Stimulated activated CD8-positive, alpha-beta memory T cell treated with anti-CD3 and anti-CD28 coated beads, Interleukin-15, amount 100 ng/mL, for 4 hours (primary cell): ENCODE data around the gene BLMH.

Experiments used
- DNase-seq, 2 donors: peaks; one replicate each; pipeline ENCODE4 v3.0.0-alpha.2; 2020; ENCODE audit warnings: low read depth in 2 of 2

The BLMH gene

DNA sequence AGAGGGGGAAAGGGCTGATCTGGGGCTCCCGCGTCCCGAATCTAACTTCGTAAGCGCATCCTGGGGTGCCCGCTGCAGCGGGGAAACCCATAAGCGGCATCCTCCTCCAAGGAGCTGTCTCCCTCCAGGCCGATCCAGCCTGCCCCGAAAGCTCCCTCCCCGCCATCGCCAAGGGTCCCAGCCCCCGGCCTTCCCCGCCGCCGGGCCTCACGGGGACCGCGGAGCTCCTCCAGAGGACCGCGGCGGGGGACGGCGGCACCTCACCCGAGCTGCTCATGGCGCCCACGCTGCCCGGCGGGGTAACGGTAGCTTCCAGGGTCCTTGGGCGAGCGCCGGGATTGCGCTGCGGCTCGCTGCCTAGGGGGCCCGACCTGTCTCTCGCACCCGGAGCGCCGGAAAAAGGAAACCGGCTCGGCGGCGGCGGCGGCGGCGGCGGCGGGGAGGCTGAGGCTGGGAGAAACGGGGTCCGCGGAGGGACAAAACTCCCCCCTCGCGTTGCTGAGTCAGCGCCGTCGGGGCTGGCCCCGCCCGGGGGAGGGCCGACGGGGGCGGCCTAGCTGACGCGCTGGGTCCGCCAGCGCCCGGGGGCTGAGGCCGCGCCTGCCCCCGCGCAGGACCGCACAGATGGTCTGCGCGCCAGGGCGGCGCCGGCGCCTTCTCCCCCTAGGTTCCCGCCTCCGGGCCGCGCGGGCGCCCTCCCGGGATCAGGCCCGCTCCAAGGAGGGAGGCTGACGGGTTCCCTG lies at the start of gene BLMH:
Gene BLMH, minus strand, starts transcription at position 402 of the 743 bp plus-strand sequence. Its CDS starts 125 bp downstream, at position 277.
- DNase-seq = peak; percentile 70 to 81

- DNase-seq = no peak
These were observed 49.1 kb upstream of the BLMH start for GRCh38 chr17:30340801-30341356.

DNA sequence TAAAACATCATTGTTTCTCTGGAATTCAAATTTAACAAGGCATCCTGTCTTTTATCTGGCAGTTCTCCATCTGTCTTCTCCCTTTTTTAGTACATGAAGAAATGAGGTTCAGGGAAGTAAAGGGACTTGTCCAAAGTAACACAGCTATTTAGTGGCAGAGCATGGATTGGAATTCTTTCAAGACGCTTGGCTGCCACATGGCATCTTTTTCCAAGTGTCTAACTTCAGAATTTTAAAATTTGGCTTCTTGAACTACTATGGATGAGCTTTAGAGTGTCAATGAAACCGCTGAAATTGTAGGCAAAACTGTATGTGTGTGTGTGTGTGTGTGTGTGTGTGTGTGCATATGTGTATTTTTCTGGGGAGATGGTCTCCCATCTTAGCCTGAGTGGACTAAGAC lies 47.3 kb upstream of the BLMH start:
- DNase-seq = no peak

DNA sequence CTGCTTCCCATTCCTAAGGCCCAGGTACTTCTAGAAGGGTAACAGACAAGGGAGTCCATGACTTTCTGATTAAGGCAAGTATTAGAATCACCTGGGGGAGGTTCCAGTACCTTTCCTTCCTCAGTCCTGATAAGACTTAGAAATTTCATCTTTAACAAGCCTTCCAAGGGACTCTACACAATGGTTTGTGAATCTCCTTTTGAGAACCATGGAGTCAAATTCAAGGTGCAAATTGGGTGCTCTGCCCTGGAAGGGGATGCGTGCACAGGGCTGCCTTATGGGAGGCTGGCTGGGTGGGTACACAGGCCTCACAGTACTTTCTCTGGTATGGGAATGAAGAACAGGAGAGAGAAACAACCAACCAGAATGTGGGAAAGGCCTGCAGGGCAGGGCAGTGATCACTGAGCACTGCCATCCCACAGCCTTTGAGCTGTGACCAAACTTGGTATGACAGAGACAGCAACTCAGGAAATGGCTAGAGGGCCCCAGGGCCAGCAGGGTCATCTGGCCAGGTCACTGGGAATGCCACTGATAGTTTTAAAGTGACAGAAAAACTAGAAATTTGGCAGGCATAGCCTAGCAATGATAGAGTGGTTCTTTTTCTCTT lies 45.8 kb upstream of the BLMH start:
- DNase-seq = no peak

DNA sequence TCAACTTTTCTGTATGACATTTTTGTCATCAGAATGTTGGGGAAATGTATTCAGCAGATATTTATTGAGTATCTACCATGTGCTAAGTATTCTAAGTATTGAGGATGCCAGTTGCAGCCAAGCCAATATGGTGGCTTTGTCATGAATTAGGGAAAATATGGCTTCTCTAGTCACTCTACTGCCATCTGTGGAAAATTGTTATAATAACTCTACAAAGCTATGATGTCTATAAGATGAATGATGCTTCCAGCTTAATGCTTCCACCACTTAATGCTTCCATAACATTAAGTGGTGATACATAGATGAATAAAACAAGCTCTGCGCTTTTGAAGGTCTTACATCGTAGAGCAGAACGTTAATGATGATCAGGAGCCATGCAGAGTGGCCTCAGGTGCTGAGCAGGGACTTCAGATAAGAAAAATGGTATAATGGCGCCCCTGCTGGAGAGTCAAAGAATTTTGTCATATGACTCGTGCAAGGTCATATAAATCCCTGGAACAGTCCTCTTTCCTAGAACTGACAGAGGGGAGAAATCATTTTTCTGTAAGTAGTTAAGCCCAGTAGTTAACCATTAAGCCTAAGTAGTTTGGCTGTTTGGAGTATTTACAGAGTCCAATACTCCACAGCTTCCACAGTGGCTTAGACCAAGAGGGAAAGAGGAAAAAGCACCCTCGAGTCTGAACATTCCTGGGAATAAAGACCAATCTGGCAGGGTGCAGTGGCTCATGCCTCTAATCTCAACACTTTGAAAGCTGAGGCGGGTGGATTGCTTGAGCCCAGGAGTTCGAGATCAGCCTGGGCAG lies 44.8 kb upstream of the BLMH start:
- DNase-seq = peak in 1 of 2 donors; percentile 33

DNA sequence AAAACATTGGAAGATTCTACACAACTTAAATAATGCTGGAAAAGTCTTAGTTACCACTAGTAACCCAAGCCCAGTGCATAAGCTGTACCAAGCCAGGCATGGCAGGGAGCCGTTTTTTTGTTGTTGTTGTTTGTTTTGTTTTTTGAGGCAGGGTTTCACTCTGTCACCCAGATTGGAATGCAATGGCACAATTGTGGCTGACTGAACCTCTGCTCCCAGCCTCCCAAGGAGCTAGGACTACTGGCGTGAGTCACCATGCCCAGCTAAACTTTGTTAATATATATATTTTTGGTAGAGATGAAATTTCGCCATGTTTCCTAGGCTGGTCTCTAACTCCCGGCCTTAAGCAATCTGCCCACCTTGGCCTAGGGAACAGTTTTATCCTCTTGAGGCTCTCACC lies 42.7 kb upstream of the BLMH start:
- DNase-seq = no peak

DNA sequence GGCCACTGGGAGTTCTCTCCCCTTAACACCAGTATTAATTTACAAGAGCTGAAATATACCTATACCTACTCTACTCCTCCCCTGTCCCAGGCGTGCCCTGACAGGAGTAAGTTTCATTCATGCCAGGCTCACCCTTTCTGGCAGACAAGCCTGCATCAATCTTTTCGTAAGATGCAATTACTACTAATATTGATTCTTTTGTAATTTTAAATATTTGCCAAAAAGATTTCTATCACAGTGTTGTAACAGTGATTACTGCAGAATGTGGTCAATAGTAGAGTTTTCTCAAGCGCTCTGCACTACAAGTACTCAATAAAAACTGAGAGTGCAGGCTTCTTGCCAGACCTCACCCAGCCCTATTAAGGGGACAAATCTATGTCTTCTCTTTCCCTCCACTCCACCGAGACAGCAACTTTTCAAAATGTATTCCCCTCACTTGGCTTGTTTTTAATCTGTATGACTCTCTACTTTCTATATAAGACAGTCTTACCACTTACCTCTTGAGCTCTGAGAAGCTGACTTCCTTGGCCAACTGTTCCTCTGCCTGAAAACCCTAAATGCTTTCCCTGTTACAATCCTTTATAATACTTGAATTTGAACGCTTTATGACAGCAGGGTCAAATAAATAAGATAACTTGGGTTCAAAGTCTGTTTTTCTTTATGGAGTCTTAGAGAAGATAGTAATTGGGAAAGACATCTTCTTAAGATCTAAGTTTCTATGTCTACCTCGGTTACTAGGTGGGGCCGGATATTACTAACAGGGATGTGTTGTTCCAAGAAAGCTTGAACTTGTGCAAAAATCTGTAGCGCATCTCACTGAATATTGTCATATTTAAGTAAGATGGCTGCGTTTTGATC lies 42.0 kb upstream of the BLMH start, which contains the start of gene TMIGD1:
Gene TMIGD1, minus strand, starts transcription at position 555 of the 858 bp plus-strand sequence. CDS start 1,924 bp downstream, outside the sequence.
- DNase-seq = no peak

- peak in 1 of 2 donors; percentile 24 for DNase-seq
These were observed 40.4 kb upstream of the BLMH start for GRCh38 chr17:30332057-30332542.

GRCh38 chr17:30326809-30327208 lies 35.1 kb upstream of the BLMH start:
- no peak for DNase-seq

GRCh38 chr17:30324723-30325122 lies 33.0 kb upstream of the BLMH start:
- no peak for DNase-seq

DNA sequence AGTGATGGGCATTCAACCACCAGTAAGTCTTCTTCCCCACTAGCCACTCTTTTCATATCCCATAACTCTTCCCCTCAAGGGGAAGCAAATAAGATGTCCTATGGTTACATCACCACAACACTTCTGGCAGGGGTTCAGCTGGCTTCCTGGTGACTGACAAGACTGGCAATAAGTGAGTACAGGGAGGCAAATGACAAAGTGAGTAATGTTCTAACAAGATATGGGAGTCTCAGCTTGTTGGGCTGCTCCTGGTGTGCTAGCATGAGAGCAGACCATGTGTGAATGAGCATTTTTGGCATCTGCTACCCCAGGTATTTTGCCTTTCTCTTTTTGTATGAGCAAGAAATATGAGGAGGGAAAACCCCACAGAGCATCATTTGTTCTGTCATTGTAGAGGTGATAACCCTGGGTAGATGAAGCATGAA lies 32.2 kb upstream of the BLMH start:
- DNase-seq = no peak

GRCh38 chr17:30323262-30323894 lies 31.6 kb upstream of the BLMH start:
- DNase-seq = no peak

DNA sequence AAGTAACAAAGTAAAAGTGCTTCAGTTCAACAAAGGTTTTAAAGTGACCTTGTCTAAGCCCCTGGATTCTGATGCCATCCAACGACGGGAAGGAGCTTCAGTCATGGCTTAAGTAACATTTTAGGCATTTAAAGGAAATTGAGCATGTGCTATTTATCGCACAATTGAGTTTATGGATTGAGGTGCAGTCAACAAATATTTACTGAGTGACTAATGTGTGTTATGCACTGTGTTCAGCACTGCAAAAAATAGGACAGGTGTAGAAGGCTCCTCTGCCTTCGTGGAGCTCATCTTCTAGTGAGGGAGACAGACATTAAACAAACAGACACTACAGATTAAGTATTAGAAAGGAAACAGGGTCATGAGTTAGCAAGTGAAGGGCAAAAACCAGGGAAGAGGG lies 29.6 kb upstream of the BLMH start:
- no peak for DNase-seq

DNA sequence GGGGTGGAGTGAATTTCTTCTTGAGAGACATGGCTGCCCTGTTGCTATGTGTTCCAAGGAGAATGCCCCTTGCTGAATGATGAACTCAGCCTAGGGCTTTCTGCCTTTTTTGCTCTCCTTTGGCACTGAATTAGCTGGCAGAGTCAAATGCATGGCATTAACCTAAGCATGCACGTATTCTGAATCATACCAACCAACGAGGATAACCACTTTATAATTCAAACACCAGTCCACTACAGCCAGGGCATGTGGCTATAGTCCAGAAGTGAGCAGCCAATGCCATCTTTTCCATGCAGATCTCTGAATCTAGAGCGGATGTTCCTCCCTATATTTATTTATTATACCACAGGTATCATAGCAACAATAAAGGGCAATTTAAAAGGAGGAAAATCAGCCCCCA lies 26.4 kb upstream of the BLMH start:
- no peak for DNase-seq

DNA sequence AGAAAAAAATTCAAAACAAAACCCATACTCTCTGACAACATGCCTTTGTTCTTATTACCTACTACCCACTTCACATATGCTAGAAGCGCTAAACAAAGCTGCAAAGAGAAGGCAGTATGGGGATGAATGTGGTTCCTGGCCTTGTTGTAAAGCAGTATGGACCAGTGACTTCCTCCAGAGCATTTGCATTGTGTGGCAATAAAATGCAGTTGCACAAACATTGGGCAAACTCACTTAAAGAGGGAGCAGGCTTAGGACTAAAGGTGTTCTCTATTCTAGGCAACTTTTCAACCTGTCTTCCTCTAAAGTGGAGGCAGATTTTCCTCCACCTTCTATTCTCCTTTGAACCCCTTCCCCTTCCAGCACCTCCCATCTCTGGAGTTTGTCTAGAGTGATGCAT lies 25.0 kb upstream of the BLMH start:
- DNase-seq = no peak

DNA sequence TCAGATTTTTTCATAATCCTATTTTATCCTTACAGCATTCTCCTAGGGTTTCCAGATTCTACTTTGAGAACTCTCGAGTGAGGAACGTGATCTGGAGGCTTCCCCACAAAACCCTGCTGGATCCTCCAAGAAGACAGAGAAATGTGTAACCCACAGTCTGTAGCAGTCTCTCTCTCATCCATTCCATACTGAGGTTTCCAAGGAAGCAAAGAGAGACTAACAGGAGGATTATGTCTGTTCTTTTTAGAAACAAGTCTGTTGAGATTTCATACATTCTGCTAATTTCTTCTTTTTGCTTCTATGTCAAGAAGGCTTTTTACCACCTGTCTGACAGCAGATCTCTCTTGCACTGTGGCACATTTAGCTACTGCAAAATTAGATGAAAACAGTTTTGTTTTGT lies 23.4 kb upstream of the BLMH start:
- DNase-seq = no peak

GRCh38 chr17:30314474-30314873 lies 22.7 kb upstream of the BLMH start:
- no peak for DNase-seq

GRCh38 chr17:30312226-30312625 lies 20.5 kb upstream of the BLMH start:
- no peak for DNase-seq

GRCh38 chr17:30310562-30310961 lies 18.8 kb upstream of the BLMH start:
- DNase-seq = no peak

- DNase-seq = no peak
These were observed 17.8 kb upstream of the BLMH start for GRCh38 chr17:30309591-30309990.

GRCh38 chr17:30308406-30308805 lies 16.7 kb upstream of the BLMH start:
- no peak for DNase-seq
